Mesenchymal stem cell (in vitro differentiated cells and primary cell): ENCODE measurements around the gene LPCAT1.

Experiments used
- DNase-seq: peaks from one replicate; pipeline ENCODE4 v3.0.0-alpha.2; 2013
- H2AFZ ChIP-seq: one replicate; pipeline ENCODE4 v1.6.1; 2013; ENCODE audit warnings: low read depth, mild to moderate bottlenecking, control low read depth, inconsistent platforms, low read length, moderate library complexity
- H2AK5ac ChIP-seq: 2 replicates; pipeline ENCODE4 v1.6.1; 2013; ENCODE audit warnings: low read length, moderate library complexity, mild to moderate bottlenecking, inconsistent platforms; ENCODE audit not compliant: severe bottlenecking
- H2BK120ac ChIP-seq: one replicate; pipeline ENCODE4 v1.6.1; 2013; ENCODE audit warnings: low read depth, mild to moderate bottlenecking, inconsistent platforms, low read length, moderate library complexity
- H2BK12ac ChIP-seq, 2 experiments: one replicate each; pipeline ENCODE4 v1.6.1; 2013; ENCODE audit warnings: inconsistent platforms in 2 of 2, low read length in 2 of 2, mild to moderate bottlenecking in 2 of 2, moderate library complexity in 2 of 2, control low read depth in 1 of 2
- H2BK15ac ChIP-seq: one replicate; pipeline ENCODE4 v1.6.1; 2013; ENCODE audit warnings: mild to moderate bottlenecking, low read depth, inconsistent platforms; ENCODE audit not compliant: poor library complexity, severe bottlenecking
- H2BK5ac ChIP-seq: 2 replicates; pipeline ENCODE4 v1.6.1; 2013; ENCODE audit warnings: low read depth, mild to moderate bottlenecking, low read length, control low read depth, inconsistent platforms; ENCODE audit not compliant: poor library complexity, severe bottlenecking
- H3K14ac ChIP-seq, 2 experiments: one replicate each; pipeline ENCODE4 v1.6.1; 2013; ENCODE audit warnings: inconsistent platforms in 2 of 2, low read length in 2 of 2, control low read depth in 1 of 2, mild to moderate bottlenecking in 1 of 2, moderate library complexity in 1 of 2
- H3K18ac ChIP-seq, 2 experiments: one replicate each; pipeline ENCODE4 v1.6.1; 2013; ENCODE audit warnings: inconsistent platforms in 2 of 2, low read length in 2 of 2, control low read depth in 1 of 2, low read depth in 1 of 2, mild to moderate bottlenecking in 1 of 2
- H3K23ac ChIP-seq, 2 experiments: one replicate each; pipeline ENCODE4 v1.6.1; 2013; ENCODE audit warnings: inconsistent platforms in 2 of 2, low read length in 2 of 2, mild to moderate bottlenecking in 2 of 2, moderate library complexity in 2 of 2, control low read depth in 1 of 2
- H3K27ac ChIP-seq: 2 replicates; pipeline ENCODE4 v1.5.1; 2013; ENCODE audit warnings: mild to moderate bottlenecking, moderate library complexity, low read length, control low read depth, inconsistent platforms; ENCODE audit not compliant: poor library complexity, severe bottlenecking
- H3K27me3 ChIP-seq, 2 experiments: 2 replicates each; pipeline versions ENCODE4 v1.6.1 to v1.7.0; 2013; ENCODE audit warnings: low read length in 2 of 2, mild to moderate bottlenecking in 2 of 2, moderate library complexity in 2 of 2, control low read depth in 1 of 2, inconsistent platforms in 1 of 2; ENCODE audit not compliant: control insufficient read depth in 1 of 2, insufficient read depth in 1 of 2
- H3K36me3 ChIP-seq, 2 experiments: 2 replicates each; pipeline versions ENCODE4 v1.6.1 to v1.7.0; 2013; ENCODE audit warnings: low read length in 2 of 2, control low read depth in 1 of 2, inconsistent platforms in 1 of 2, low read depth in 1 of 2, mild to moderate bottlenecking in 1 of 2; ENCODE audit not compliant: insufficient read depth in 2 of 2, control insufficient read depth in 1 of 2
- H3K4ac ChIP-seq, 2 experiments: one replicate each; pipeline ENCODE4 v1.6.1; 2013; ENCODE audit warnings: inconsistent platforms in 2 of 2, low read length in 2 of 2, mild to moderate bottlenecking in 2 of 2, moderate library complexity in 2 of 2, control low read depth in 1 of 2, low read depth in 1 of 2
- H3K4me1 ChIP-seq: 2 replicates; pipeline ENCODE4 v1.6.1; 2013; ENCODE audit warnings: low read depth, low read length, control low read depth; ENCODE audit not compliant: control insufficient read depth, insufficient read depth
- H3K4me2 ChIP-seq: 2 replicates; pipeline ENCODE4 v1.6.1; 2013; ENCODE audit warnings: low read length, mild to moderate bottlenecking, inconsistent platforms; ENCODE audit not compliant: poor library complexity, severe bottlenecking
- H3K4me3 ChIP-seq, 2 experiments: 2 replicates each; pipeline versions ENCODE4 v1.5.1 to v1.7.0; 2013; ENCODE audit warnings: low read length in 2 of 2, mild to moderate bottlenecking in 2 of 2, control low read depth in 1 of 2, low read depth in 1 of 2; ENCODE audit not compliant: insufficient read depth in 1 of 2
- H3K79me1 ChIP-seq: replicated peaks from 2 replicates; pipeline ENCODE4 v1.6.1; 2013; ENCODE audit warnings: mild to moderate bottlenecking, control low read depth, low read length, inconsistent platforms; ENCODE audit not compliant: poor library complexity, severe bottlenecking
- H3K9ac ChIP-seq: 2 replicates; pipeline ENCODE4 v1.7.0; 2013; ENCODE audit warnings: mild to moderate bottlenecking, low read length, moderate library complexity
- H3K9me3 ChIP-seq: 2 replicates; pipeline ENCODE4 v1.7.0; 2013; ENCODE audit warnings: mild to moderate bottlenecking, low read length; ENCODE audit not compliant: control insufficient read depth
- H4K8ac ChIP-seq: one replicate; pipeline ENCODE4 v1.6.1; 2013; ENCODE audit warnings: inconsistent platforms, mild to moderate bottlenecking, low read length, moderate library complexity
- H4K91ac ChIP-seq: one replicate; pipeline ENCODE4 v1.6.1; 2013; ENCODE audit warnings: mild to moderate bottlenecking, low read length, inconsistent platforms
- WGBS: methylation state at CpG from one replicate; pipeline ENCODE4 v1.1.7; 2013; ENCODE audit warnings: mixed read lengths; 5-methylcytosine and 5-hydroxymethylcytosine counted together

Gene LPCAT1

GRCh38 chr5:1521671-1522600, 1.8 kb downstream of the LPCAT1 start:
- Histone ChIP-seq H3K9me3 (no peaks in the 10 kb centered on the region), H4K8ac (no peak overlapping the region), H3K27ac (no peak overlapping the region), H3K14ac (peak overlapping the region in 1 of 2 experiments; percentile 73), H3K36me3 (peaks cover 27 to 33% of the 10 kb centered on the region in 2 experiments), H3K18ac (peak overlapping the region; percentile 63 to 83), H3K4me3 (peak overlapping the region; percentile 51 to 86), H2BK12ac (peak overlapping the region in 1 of 2 experiments; percentile 37), H2BK5ac (no peak overlapping the region), H3K4ac (peak overlapping the region in 1 of 2 experiments; percentile 57), H2AFZ (peak overlapping the region; percentile 67), H2BK15ac (no peak overlapping the region), H3K4me1 (peaks cover 34% of the 10 kb centered on the region), H3K79me1 (peaks cover 28% of the 10 kb centered on the region), H3K23ac (peak overlapping the region in 1 of 2 experiments; percentile 63), H3K4me2 (peak overlapping the region; percentile 90), H3K9ac (peak overlapping the region; percentile 92), H2AK5ac (no peak overlapping the region), H4K91ac (peak overlapping the region; percentile 14), H2BK120ac (no peak overlapping the region), H3K27me3 (no peaks in the 10 kb centered on the region)
- DNase-seq, result peak; percentile 76
- 16% methylated on average over 28 of the region's 28 CpGs for WGBS

- DNase-seq, result no peak
- Histone ChIP-seq H2BK5ac (no peak overlapping the region), H2AFZ (no peak overlapping the region), H3K4me2 (no peak overlapping the region), H3K9me3 (no peaks in the 10 kb centered on the region), H3K4me3 (no peak overlapping the region), H3K36me3 (peaks cover 28 to 33% of the 10 kb centered on the region in 2 experiments), H3K27ac (no peak overlapping the region), H2AK5ac (no peak overlapping the region), H3K18ac (no peak overlapping the region), H3K4ac (no peak overlapping the region), H2BK12ac (no peak overlapping the region), H3K4me1 (peaks cover 42% of the 10 kb centered on the region), H3K23ac (no peak overlapping the region), H2BK120ac (no peak overlapping the region), H4K8ac (no peak overlapping the region), H4K91ac (no peak overlapping the region), H3K9ac (peak overlapping the region; percentile 92), H3K79me1 (peaks cover 30% of the 10 kb centered on the region), H3K14ac (no peak overlapping the region), H3K27me3 (no peaks in the 10 kb centered on the region), H2BK15ac (no peak overlapping the region)
- WGBS, result 91% methylated on average over 10 of the region's 13 CpGs
Measured at GRCh38 chr5:1520791-1521453, 2.8 kb downstream of the LPCAT1 start.

DNA sequence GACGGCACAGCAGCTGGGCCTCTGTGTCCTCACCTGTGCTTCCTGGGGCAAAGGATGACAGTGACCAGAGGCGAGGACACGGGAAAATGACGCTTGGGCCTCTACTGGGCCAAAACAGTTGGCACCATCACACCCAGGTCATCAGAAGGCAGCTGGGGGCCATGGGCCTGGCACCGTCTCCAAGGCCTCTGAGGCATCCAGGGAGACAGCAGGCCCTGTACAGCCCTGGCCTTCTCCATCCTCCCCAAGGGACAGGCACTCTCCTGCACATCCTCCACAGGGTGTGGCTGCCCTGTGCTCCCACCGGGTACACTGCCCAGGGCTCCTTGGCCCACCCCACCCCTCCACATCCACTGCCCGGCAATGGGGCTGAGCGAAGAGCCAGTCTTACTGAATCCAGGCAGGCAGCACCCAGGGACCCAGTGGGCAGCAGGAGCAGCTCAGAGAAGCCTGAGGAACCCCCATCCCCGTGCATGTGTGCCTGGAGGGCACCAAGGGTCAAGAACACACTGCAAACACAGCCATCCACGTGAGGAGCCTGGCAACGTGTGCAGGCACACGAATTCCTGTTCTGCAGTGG, 4.0 kb downstream of the LPCAT1 start:
- H2BK120ac ChIP-seq, result no peak overlapping the region
- no peaks in the 10 kb centered on the region for H3K9me3 ChIP-seq
- no peak for DNase-seq
- no peak overlapping the region for H2AK5ac ChIP-seq
- H2BK12ac ChIP-seq, result no peak overlapping the region
- no peak overlapping the region for H3K9ac ChIP-seq
- H2AFZ ChIP-seq, result no peak overlapping the region
- peaks cover 54% of the 10 kb centered on the region for H3K4me1 ChIP-seq
- H4K91ac ChIP-seq, result peak overlapping the region; percentile 37
- no peak overlapping the region for H2BK5ac ChIP-seq
- no peak overlapping the region for H2BK15ac ChIP-seq
- no peaks in the 10 kb centered on the region for H3K27me3 ChIP-seq
- no peak overlapping the region for H3K18ac ChIP-seq
- no peak overlapping the region for H3K23ac ChIP-seq
- no peak overlapping the region for H3K4me3 ChIP-seq
- peaks cover 32 to 33% of the 10 kb centered on the region in 2 experiments for H3K36me3 ChIP-seq
- H3K79me1 ChIP-seq, result peaks cover 35% of the 10 kb centered on the region
- H3K4ac ChIP-seq, result no peak overlapping the region
- H3K14ac ChIP-seq, result no peak overlapping the region
- no peak overlapping the region for H3K27ac ChIP-seq
- WGBS, result 92% methylated on average over 12 of the region's 12 CpGs
- no peak overlapping the region for H4K8ac ChIP-seq
- H3K4me2 ChIP-seq, result no peak overlapping the region

DNA sequence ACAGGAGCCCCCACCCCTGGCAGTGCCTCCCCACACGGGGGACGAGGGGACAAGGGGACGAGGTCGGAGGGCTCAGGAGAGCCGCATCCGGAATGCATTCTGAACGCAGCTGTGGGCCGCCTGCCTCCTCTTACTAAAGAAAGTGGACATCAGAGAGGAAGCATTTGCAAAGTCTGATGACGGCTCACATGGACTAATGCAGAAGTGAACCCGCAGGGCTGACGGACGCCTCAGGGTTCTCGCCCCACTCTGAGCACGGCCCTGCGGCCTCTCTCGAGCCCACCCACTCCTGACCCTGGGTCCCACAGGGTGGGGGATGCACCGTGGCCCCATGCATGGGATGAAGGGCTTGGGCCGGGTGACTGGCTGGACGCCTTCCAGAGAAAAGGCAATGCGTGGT, 5.9 kb downstream of the LPCAT1 start:
- Histone ChIP-seq H3K4ac (no peak overlapping the region), H3K4me2 (no peak overlapping the region), H3K79me1 (peaks cover 38% of the 10 kb centered on the region), H3K18ac (no peak overlapping the region), H3K9me3 (no peaks in the 10 kb centered on the region), H3K27ac (no peak overlapping the region), H2AK5ac (no peak overlapping the region), H3K4me3 (no peak overlapping the region), H2BK5ac (no peak overlapping the region), H3K36me3 (peaks cover 34 to 47% of the 10 kb centered on the region in 2 experiments), H2BK120ac (no peak overlapping the region), H2BK12ac (no peak overlapping the region), H4K8ac (no peak overlapping the region), H3K4me1 (peaks cover 54% of the 10 kb centered on the region), H3K9ac (no peak overlapping the region), H2AFZ (no peak overlapping the region), H3K27me3 (no peaks in the 10 kb centered on the region), H4K91ac (no peak overlapping the region), H3K14ac (no peak overlapping the region), H3K23ac (no peak overlapping the region), H2BK15ac (no peak overlapping the region)
- WGBS, result 94% methylated on average over 20 of the region's 20 CpGs
- no peak for DNase-seq
